NCI-H446 treated with DMSO at 0.1 percent for 48 hours (cell line): ENCODE results near the gene LRP1.

ENCODE experiments used
- DNase-seq: peaks from one replicate; lab custom pipeline; 2025; lab: John Stamatoyannopoulos, UW

The LRP1 gene

GRCh38 chr12:57094208-57095160 is 33.8 kb upstream of the LRP1 start:
- no peak for DNase-seq

- DNase-seq: no peak
Observed at GRCh38 chr12:57095440-57095839, 32.8 kb upstream of the LRP1 start.

GRCh38 chr12:57096099-57096572 is 32.1 kb upstream of the LRP1 start:
- DNase-seq: no peak

DNA sequence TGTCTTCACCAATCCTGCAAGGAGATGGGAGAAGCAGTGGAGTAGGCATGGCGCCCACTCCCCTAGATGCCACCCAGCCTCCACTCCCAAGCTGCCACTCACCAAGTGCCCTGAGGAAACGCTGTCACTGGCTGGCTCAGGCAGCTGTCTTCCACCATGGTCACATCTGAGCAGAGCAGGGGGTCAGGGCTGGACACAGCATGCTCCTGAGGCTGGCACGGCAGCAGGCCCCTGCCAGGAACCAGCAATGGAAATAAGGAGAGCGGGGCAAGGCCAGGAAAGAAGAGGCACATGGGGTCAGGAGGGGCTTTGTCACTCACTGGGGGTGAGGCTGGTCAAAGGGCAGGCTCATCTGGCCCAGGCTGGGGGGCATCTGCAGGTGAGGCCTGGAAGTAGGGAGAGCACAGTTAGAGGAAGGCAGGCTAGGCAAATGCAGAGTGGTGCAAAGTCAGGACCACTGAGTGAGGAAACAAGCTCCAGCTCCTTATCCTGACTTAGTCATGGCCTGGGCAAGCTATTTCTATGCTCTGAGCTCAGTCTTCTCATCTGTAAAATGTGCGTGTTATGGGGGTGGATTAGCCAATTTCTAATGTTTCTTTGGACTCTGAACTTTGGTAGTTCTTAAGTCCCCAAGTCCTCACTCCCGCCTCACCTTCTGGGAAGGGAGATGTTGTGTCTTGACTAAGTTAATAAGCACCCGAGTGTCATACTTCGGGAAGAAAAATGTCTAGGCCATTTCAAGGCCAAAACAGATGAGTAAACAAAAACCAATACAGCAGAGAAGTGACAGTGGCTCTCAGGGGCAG is 31.3 kb upstream of the LRP1 start:
- DNase-seq: no peak

DNA sequence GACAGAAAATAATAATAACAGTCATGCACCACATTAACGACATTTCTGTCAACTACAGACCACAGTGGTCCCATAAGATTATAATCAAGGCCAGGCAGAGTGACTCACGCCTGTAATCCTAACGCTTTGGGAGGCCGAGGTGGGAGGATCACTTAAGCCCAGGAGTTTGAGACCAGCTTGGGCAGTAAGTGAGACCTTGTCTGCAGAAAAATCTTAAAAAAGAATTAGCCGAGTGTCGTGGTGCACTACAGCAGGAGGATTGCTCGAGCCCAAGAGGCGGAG is 30.8 kb upstream of the LRP1 start:
- DNase-seq: no peak

DNA sequence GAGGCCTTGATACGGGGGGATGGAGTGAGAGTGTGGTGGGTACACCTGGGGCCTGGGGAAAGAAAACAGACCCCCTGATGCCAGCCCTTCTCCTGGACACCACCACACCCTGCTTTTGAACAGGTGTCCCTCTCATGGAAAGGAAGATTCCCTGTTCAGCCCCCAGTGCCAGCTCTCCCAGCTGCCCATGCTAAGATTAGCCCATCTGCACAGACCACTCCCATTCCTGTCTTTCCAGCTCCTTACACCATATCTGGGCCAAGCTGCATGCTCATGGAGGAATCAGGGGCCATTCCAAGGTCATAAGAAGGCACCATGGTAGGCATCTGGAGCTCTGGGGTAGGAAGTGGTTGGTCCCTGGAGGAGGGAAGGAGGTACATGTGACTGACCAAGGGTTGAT is 29.7 kb upstream of the LRP1 start:
- DNase-seq: no peak

DNA sequence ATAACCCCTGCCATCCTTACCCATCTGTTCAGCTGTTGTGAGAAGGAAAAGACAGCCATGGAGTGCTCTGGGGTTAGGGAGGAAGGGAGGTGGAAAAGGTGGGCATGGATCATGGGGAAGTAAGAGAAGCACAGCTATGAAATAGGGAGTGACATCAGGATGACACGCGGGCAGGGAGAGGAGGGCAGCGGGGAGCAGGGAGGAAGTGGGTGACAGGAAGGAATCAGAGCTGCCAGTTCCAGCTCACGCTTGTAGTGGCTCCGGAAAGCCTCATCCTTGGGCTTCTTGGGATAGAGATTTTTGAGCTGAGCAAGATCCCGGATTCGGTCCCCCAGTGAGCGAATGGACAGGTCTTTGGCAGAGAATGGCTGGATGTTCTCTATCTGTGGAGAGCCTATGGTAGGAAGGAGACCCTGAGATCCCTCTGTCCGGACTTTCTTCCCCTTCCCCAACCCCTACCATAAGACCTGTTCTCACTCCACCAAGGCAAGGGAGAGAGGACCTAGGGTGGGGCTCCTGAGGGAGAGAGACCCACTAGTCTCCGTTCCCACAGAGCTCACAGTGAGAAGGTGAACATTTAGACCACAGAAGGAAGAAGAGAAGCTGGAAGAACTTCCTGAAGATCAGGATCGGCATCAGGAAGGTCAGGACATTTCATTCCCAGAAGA is 29.1 kb upstream of the LRP1 start:
- no peak for DNase-seq

DNA sequence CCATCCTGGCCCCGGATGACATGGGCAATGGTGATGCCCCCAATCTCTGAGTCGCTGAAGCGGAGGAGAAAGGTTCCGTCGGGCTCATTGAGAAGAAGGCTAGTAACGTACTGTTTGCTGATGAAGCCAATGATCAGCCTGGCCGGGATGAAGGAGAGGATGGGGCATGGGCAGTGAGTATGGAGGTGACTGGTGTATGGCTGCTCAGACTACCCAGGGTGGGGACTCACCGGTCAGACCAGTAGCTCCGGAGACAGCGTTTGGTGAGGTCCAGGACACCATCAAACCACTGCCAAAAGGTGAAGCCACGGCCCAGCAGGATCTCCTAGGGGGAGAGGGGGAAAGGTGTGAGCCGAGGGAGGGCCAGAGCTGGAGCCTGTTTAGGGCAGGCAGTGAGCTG is 28.5 kb upstream of the LRP1 start:
- no peak for DNase-seq

GRCh38 chr12:57101892-57102695 is 26.2 kb upstream of the LRP1 start:
- no peak for DNase-seq

DNA sequence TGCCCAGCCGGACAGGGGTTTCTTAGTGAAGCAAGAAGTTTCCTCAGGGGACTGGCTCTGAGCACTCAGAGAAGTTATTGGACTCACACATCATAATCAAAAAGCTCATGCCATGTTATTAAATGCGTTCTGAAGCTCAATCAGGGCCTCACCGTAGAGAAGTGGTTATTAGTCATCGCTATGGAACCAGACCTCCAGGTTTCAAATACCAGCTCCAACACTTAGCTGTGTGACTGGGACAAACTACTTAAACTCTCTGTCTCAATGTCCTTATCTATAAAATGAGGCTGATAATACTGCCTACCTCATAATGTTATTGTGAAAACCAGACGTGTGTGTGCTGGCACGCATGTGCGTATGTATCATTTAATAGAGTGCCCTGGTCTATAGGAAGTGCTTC is 24.4 kb upstream of the LRP1 start:
- DNase-seq: no peak

DNA sequence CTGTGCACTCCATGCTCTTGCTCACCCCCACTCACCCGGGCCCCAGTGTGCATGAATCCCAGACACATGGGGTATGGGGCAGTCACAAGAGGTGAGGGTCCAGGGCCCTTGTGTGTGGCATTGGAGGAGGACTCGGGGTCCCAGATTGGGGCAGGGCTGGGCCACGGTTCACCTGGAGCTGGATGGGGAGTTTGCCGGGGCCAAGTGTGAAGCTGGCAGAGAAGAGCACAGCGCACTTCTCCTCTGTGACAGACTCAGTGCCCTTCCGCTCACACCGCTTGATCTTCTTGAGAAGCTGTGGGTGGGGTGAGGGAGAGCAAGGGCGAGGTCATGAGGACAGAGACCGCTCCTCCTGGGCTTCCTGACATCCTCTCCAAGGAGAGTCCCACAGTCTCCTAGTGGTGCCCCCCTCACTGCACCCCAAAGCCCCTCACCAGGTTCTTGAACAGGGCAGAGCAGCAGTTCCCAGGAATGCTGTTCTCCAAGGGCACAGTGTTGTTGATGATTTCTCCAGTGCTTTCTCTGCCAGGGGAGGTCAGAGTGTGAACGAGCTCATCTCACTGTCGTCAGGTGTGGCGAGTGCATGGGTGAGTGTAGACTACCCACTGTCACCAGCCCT is 23.9 kb upstream of the LRP1 start:
- DNase-seq: no peak

DNA sequence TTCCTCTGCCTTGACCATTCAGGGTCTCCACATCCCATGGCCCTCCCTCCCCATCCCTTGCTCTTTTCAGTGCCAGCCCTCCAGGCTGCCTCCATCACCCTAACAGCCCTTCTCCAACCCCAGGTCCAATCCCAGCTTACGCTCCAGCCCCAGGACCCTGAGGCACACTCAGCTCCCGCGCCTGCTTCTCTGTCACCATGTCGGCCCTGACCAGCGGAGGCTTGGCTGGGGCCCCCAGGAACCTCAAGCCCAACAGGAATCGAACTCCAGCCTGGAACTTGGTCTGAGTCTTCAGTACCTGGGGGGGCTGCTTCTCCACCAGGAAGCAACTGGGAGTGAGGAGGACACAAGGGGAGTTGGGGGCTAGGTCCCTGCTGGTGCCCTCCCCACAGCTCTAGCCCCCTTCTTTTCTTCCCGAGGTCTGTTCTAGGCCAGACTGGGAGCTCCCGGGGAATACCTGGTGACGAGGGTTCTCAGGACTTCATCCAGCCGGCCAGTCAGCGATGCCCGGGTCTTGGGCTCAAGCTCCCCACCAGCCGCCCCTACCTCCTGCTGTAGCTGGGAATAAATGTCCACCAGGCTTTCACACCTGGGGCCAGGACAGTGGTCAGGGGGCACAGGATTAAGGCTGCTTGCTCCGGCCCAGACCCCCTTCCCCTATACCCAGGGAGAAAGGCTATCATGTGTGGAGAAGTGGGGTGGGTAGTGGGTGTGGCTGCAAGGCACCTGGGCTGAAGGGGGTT is 23.1 kb upstream of the LRP1 start:
- no peak for DNase-seq

DNA sequence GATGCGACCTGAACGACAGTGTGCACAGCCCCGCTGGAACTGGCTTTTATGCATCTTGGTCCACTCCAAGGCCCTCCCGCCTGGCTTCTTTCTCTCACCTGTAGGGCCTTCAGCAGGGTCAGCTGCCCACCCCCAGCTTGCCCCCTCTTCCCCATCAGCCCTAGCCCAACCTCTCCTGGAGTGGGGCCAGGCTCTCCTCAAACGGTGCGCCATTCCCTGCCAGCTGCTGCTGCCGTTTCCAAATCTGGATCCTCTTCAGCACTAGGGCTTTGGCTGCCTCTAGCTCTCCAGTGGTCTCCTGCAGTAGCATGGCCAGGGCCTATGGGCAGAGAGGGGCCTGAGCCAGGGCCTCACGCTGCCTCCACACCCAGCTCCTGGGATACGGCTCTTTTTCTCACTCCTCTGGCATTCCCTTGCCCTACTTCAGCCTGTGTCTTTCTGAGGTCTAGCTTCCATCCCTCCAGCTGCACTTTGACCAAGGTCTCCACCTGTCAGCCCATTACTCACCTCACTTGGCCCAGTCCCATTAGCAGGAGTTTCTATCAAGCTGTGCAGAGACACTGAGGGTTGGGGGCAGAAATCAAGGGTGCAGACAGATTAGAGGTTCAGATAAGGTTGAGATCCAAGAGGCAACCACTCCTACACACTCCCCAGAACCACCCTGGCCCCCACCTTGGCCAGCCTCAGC is 22.1 kb upstream of the LRP1 start:
- DNase-seq: no peak

GRCh38 chr12:57107456-57108155 is 20.7 kb upstream of the LRP1 start:
- no peak for DNase-seq

GRCh38 chr12:57109207-57110103 is 18.8 kb upstream of the LRP1 start:
- no peak for DNase-seq

GRCh38 chr12:57110104-57111030 is 17.9 kb upstream of the LRP1 start:
- DNase-seq: no peak

DNA sequence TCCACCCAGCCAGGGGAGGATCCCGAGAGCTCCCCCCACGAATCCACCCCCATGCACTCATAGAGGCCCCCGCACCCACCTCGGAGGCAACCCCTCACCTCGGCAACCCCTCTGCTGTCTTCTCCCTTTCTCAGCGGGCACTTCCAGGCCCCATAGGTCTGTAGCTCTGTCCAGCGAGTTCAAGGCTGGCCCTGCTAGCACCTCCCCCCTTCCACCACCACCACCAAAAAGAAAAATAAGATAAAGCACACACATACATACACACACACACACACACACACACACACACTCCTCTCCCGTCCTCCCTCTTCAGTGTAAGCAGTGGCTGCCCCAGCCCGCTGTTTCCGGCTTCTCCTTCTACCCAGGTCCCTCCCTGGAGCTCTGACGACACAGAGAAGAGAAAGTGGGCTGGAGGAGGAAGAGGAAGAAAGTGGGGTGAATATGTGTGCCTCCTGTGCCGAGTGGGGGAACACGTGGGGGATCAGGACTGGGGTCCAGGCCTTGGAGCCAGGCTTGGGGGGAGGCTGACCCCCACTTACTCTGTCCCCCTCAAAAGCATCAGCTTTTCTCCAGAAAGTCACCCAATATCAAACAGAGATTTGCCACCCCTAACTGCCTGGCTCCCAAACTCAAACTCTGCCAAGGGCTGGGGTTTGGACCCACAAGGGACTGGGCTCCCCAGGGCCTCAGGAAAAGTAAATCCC is 17.1 kb upstream of the LRP1 start, which contains the start of gene STAT6:
Gene STAT6 (minus strand): TSS at position 332 of the 704 bp plus-strand sequence. CDS start 3,084 bp downstream, outside the sequence.
- no peak for DNase-seq
